Posterior vena cava (tissue), 2 donors: ENCODE measurements around the gene IL18R1. TPM values are rescaled to one million over a fixed set of nuclear protein-coding genes. Genes with fewer than 3 reads are reported as not detected.
"Not testable (repeated sequence)": the region's sequence is repeated elsewhere in the genome, so short reads cannot be mapped to it uniquely, and the experiment has no call there.

Source experiments
- DNase-seq: peaks from one replicate; pipeline ENCODE4 v3.0.0-alpha.2; 2020; ENCODE audit warnings: low spot score
- intact Hi-C, 2 donors: fragments of 100-400 bp; cut with DNase I; formaldehyde crosslinking; loops; one replicate each; pipeline versions ENCODE4 v1.14.1 to v1.14.2; 2022 to 2023
- long read RNA-seq, 2 donors: library from polyadenylated mRNA; unstranded; transcript quantifications; one replicate each; pipeline ENCODE4 v2.0.0, GENCODE V29; 2020 to 2021
- total RNA-seq, 2 donors: library from RNA; stranded (reverse); fragmentation: NEBNext Ultra II Directional; extraction: Animal tissue kit (Norgen Biotek cat#: 25700); gene quantifications; one replicate each; pipeline ENCODE4 v1.2.1, GENCODE V29; 2021
- donor health status: DM: yes; HTN: yes; CAD: no.
- donor health status: DM: yes; HTN: yes; CAD: no.

Gene IL18R1, protein sequence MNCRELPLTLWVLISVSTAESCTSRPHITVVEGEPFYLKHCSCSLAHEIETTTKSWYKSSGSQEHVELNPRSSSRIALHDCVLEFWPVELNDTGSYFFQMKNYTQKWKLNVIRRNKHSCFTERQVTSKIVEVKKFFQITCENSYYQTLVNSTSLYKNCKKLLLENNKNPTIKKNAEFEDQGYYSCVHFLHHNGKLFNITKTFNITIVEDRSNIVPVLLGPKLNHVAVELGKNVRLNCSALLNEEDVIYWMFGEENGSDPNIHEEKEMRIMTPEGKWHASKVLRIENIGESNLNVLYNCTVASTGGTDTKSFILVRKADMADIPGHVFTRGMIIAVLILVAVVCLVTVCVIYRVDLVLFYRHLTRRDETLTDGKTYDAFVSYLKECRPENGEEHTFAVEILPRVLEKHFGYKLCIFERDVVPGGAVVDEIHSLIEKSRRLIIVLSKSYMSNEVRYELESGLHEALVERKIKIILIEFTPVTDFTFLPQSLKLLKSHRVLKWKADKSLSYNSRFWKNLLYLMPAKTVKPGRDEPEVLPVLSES
- total RNA-seq = 1 to 10 TPM; 5.1 to 7.4 TPM
- long read RNA-seq, donor 1, partial matches to known transcripts = 2 of 10 reads
- long read RNA-seq, donor 1, other reads (novel, unspliced or antisense) = 7 of 10 reads
- long read RNA-seq, donor 2, partial matches to known transcripts = 1 of 2 reads
- long read RNA-seq, donor 2, other reads (novel, unspliced or antisense) = 1 of 2 reads

DNA sequence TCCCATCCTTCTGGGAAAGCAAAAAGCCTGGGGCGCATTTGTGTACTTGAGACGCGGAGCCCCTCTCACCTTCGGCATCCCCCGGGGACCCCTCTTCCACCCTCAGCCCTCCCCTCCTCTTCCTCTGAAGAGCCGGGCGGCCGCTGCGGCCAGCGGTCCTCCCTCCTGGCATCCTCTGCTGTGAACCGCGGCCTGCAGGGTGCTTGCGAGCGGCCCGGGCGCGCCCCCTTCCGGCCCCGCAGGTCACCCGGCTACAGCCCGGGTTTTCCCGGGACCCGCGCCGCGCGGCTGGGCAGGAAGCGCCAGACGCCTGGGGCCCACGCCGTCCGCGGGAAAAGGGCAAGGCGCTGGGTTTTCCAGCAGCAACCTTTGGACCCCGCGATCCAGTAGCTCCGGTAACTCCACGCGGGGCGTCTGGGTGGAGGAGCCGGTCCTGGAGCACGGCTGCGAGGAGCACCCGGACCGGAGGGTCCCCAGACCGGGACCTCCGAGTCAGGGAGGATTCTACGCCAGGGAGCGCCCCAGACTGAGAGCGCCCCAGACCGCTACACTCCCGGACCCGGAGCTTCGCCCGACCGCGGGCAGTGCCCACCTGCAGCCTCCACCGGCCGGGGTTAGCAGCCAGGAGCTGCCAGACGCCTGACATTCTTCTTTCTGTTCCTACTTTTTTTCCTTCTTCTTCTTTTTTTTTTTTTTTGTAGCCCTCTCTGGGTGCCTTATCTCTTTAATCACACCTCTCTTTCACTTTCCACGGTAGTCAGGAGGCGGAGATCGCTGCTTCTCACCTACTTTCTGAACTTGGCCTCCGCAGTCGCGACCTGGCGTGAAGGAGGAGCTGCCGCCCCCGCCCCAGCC, at the start of gene IL18R1:
Gene IL18R1, plus strand, starts transcription at position 271 of the 855 bp plus-strand sequence. CDS start 6,865 bp downstream, outside the sequence.
- DNase-seq = peak; percentile 93
- intact Hi-C loops = no loop called here

DNA sequence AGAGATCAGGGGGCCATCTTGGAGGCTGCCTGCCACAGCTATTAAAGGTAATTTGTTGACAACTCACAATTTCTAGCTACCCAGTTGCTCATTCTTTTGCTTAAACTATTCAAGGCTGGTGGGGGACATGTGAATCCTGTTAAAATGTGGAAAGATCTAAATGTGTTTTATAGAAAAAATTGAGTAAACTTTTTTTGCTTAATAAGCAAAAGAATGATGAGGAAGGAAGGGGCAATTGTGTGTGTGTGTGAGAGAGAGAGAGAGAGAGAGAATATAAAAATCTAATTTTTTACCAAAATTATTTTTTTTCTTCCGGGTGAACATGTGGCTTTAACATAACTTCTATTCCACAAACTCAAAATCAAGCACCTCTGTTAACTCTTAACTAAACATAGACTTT, 49.5 kb upstream of the IL18R1 start:
- intact Hi-C loops = no loop called here

DNA sequence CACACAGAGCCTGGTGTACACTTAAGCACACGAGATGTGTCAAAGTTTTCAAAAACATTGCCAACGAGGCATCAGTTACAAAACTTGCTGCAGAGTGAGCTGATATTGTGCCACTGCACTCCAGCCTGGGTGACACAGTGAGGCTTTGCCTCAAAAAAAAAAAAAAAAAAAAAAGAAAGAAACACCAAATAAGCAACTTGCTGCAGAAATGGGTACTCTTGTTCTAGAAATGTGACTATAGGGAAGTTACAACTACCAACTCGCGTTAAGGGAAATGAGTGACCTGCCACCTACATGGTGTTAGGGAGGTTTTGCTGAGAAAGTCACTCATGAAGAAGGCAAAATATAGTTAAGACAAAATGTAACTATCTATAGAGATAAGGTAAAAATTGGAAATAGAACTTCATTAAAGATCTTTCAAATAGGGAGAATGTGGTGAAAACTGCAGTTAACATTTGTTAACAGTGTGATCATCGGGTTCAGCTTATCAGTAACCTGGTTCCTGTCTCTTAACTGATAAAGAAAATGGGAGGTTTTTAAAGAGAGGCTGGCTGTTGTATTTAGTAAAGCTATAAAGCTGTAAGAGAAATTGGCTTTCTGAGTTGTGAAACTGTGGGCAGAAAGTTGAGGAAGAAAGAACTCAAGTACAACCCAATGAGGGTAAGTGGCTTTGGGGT, 44.5 kb upstream of the IL18R1 start, which contains the start of gene IL1RL1:
Gene IL1RL1, plus strand, starts transcription at position 600 of the 677 bp plus-strand sequence. CDS start 26,702 bp downstream, outside the sequence.
- no peak for DNase-seq
- intact Hi-C loops = no loop called here

More for the DNA sequence above, 49.5 kb upstream of the IL18R1 start:
- DNase-seq = no peak

DNA sequence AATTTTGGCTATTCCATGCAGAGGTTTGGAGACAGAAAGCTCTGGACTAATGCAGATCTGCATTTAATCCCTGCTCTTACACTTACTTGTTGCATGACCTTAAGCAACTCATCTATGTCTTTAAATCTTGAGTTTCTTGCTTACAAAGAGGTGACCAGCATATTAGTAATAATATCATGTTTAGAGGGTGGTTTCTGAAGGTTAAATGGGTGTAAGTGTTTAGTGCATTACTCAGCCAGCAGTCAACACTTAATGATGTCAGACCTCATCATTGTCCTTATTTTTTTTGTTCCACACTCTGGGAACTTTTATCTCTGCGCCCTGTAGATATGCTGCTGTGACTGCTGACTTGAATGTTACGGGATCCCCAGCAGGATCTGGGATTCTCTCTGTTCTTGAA, 42.6 kb upstream of the IL18R1 start:
- DNase-seq = no peak
- intact Hi-C loops = no loop called here

DNA sequence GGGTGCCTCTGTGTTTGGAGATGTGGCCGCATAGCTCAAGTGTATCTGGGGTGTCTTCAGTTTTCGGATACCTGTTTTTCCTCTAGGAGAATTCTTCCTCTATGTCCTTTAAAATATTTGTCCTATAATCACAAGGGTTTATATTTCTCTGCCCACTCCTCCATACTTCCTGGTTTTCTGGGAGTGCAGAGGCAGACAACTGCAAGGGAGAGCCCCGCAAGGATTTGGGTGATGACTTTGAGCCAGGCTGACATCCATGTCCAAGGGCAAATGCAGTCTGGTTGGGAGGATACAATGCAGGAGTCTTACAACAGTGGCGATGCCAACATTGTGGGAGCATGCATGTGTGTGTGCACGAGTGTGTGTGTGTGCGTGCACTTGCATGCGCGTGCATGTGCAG, 42.1 kb upstream of the IL18R1 start:
- intact Hi-C loops = no loop called here
- DNase-seq = no peak

DNA sequence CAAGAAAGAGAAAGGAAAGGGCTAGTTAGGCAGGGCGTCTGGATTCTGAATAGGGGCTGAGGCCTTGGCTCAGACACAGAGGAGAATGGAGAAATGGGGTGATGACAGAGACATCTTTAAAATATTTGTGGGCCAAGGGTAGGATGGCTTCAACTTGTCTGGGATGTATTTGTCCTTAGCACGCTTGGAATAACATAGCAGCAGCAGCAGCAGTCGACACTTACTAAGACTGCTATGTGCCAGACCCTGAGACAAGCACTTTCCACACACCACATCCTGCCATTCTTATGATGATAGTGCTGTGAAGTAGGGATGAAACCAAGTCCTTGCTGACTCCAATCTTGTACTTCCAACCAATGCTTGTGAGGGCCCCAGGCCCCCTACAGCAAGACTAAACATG, 41.6 kb upstream of the IL18R1 start:
- intact Hi-C loops = no loop called here
- no peak for DNase-seq

DNA sequence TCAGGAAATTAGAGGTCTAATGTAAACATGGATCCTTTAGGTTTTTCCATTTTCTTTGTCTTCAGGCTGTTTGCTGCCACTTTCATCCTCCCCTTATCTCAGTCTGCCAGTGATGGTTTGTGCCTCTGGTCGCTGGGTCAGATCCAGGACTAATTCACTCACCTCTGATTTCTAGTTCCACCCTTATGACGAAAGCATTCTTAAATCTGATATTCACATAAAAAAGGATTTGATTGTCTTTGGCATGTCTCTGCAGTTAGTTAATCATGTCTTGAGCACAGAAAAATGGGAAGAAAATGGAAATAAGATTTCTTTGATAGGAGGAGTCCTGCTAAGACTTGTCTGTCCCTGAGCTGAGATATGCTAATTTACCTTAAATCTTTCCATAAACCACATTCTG, 39.7 kb upstream of the IL18R1 start:
- intact Hi-C loops = no loop called here

DNA sequence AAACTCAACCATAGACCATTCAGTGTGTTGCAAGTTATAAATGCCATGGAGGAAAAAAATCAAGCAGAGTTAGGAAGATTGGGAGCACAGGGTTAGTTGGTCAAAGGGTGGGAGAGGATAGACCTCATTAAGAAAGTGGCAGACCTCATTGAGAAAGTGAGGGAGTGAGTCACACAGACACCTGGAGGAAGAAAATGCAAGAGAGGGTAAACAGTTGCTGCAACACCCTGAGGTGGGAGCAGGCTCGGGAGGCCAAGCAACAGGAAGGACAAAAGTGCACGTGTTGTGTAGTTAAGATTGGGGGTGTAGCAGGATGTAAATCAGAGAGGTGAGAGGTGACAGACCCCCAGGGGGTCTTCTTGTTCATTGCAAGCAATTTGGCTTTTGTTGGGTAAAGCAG, 37.9 kb upstream of the IL18R1 start:
- intact Hi-C loops = no loop called here

More for the DNA sequence above, 39.7 kb upstream of the IL18R1 start:
- no peak for DNase-seq

DNA sequence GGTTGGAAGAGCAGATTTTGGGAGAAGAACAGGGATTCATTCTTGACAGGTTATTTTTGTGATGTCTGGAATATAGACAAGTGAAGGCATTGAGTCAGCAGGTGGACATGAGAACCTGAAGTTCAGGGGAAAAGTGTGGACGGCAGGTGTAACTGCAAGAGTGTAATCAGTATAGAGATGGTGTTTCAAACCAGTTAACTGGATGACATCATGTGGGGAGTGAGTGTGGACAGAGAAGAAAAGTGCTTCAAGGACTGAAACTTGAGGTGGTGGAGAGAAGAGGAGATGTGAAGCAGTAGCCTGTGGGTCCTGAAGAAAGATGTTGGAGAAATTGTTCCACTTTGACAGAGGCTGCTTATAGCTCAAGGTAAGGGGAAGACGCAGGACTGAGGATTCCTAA, 37.2 kb upstream of the IL18R1 start:
- intact Hi-C loops = no loop called here
- DNase-seq = no peak

More for the DNA sequence above, 37.9 kb upstream of the IL18R1 start:
- DNase-seq = no peak

DNA sequence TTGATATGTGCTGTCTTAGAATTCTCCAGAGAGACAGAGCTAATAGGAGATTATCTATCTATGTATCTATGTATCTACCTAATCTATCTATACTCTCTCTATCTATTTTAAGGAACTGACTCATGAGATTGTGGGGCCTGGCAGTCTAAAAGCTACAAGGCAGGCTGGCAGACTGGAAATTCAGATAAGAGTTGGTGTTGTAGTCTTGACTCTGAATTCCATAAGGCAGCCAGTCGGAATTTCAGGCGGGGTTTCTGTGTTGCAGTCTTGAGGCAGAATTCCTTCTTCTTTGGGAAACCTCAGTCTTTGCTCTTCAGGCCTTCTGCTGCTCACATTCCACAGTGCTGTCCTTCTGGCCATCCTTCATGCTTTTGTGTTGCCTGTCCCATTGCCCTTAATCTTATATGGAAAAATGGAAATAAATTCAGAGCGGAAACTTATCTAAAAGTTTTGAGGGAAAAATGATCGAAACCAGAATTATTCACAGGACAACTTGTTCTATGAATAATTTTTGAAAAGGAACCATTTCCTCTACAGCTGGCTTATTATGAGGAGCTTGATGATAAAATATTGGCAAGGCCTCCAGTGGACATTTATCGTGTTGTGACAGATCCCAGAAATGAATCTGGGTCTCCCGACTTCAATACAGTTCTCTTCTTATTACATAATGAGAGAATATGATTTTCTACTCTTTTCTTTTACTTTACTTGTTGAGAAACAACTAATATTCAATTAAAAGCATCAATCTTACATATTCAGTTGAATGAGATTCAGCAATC, 33.5 kb upstream of the IL18R1 start:
- DNase-seq = no peak
- intact Hi-C loops = no loop called here

DNA sequence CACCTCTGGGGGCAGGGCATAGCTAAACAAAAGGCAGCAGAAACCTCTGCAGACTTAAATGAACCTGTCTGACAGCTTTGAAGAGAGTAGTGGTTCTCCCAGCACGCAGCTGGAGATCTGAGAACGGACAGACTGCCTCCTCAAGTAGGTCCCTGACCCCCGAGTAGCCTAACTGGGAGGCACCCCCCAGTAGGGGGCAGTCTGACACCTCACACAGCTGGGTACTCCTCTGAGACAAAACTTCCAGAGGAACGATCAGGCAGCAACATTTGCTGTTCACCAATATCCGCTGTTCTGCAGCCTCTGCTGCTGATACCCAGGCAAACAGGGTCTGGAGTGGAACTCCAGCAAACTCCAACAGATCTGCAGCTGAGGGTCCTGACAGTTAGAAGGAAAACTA, 30.7 kb upstream of the IL18R1 start:
- DNase-seq, intact Hi-C loops: not testable (repeated sequence)

DNA sequence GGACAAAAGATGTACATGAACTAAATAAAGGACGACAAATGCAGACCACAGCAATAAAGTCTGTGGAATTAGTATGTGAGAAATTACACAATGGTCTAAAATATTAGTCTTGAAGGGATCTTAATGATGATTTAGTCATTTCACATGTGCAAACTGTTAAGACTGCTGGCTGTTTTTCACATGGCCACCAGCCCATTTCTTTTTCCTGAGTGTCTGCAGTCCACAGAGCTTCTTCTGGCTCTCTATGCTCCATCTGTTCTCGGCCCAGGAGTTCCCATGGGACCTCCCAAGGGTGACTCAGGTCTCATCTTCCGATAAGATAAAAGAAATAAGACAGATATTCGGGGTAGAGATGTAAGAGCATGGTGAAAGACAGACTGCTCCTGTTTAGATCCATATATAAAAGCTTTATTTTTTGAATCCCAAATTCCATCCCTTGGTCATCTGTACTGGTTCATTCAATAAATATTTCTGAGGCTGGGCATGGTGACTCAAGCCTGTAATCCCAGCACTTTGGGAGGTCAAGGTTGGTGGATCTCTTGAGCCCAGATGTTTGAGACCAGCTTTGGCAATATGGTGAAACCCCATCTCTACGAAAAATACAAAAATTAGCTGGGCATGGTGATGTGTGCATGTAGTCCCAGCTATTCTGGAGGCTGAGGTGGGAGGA, 24.1 kb upstream of the IL18R1 start:
- DNase-seq = no peak
- intact Hi-C loops = loop anchor here in 1 of 2 donors (5.0 kb wide), 1 partner anchor 1349 kb away; no protein-coding TSS in a partner anchor

DNA sequence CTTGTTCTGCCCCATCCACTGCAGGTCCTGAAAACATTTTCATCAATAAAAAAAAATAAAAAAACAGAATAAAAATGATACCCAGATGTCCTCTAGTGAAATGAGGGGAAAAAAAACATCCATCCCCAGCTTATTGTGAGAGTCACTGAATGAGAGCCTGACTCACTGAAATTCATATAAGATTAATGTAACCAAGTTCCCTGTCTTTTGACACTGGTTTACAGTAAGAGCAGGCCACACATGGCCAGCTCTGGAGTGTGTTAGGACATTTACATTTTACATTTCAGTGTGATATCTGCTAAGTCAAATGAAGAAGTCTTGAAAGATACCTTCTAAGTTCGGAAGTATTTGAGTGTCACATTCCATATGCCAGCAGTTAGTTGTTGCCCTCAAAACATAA, 21.1 kb upstream of the IL18R1 start:
- no peak for DNase-seq
- intact Hi-C loops = loop anchor here in 1 of 2 donors (5.0 kb wide), 1 partner anchor 1352 kb away; no protein-coding TSS in a partner anchor

DNA sequence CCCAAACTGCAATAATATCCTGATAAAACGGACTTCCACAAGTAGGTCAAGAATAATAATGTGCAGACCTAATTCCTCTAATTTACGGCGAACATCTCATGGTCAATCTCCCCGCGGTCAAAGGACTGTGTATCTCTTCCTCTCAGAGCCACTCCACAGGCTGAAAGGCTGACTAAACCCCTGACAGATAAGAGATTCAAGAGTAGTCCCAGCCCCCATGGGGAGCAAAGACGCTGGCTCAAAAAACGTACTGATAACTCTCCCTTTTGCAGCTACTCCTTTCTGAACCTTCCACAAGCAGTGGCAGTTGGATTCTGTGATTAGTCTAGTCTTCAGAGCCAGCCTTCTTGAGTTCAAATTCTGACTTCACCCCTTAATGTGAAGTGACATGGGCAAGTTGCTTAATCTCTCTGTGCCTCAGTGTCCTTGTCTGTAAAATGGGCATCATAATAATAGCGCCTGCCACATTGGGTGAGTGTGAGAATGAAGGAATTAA, 19.7 kb upstream of the IL18R1 start:
- intact Hi-C loops = no loop called here
- DNase-seq = no peak

DNA sequence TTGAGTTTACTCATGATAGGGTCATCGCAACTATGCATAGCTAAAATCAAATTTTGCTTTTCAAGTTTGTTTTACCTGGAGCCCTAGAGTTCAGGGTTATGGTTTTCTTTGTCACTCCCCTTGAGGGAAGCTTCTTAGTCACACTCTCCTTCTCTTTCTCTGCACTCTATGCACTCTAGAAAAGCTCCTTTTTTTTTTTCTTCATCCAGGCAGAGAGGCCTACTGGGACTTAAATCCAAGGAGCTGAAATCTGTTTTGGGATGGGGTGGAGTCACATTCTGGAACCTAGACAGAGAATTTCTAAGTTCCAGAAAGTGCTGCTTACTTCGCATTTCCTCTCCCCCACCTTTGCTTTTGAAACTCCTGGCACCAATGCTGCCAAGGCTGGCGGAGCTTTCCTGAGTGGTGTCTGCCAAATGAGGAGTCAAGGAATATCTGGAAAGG, 19.1 kb upstream of the IL18R1 start:
- intact Hi-C loops = no loop called here
- DNase-seq = no peak

DNA sequence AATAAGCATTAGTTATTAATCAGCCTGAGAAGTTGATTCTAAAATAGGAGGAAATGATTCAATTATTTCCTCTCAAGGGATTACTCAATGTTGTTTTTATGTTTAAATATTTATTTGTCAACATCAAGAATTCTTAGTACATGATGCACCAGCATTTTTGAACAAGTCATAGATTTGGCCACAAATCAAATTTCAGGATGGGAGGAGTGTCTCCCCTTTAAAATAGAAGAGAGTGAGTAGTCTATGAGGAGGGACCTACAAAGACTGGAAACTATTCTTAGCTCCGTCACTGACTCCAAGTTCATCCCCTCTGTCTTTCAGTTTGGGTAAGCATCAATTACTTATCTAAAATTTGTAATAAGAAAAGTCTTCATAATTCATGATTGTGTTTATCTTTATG, 18.6 kb upstream of the IL18R1 start:
- no peak for DNase-seq
- intact Hi-C loops = no loop called here
